ENCODE measurements around the gene KATNAL1.
"Not testable (repeated sequence)": the region's sequence is repeated elsewhere in the genome, so short reads cannot be mapped to it uniquely, and the experiment has no call there.

The KATNAL1 gene

DNA sequence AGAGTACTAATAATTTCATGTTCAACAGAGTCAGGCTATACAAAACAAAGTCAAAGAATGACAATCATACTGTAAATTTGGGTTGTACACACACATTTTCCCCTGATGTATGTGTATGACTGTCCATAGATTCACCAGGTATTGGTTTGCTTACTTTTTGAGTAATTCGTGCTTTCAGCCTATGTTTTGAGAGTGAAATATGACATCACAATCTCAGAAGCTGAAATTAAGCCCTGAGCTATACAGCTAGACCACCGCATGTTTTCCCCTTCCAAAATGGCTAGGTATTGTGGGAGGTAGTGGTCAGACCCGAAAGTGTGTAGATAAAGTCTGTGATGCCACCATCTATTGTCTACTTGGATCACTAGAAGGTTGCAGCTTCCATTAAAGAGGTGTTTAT is 102.8 kb downstream of the KATNAL1 start:
- no peak for DNase-seq

DNA sequence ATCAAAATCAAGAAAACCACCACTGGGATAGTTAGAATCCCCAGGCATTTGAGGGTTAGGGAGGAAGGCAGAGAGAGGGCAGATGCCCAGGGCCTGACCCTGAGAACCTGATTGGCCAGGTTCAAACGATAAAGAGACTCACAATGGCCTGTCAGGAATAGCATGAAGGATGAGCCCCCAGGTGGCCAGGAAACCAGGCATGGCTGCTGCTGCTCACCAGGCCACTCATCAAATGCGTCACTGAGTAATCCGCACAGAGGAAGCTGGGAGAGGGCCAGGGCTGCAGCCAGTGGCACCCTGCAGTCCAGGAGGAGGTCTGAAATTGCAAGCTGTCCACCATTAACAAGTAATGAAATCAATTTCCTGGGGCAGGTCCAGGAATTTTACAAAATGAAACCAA is 111.3 kb downstream of the KATNAL1 start:
- no peak for DNase-seq

DNA sequence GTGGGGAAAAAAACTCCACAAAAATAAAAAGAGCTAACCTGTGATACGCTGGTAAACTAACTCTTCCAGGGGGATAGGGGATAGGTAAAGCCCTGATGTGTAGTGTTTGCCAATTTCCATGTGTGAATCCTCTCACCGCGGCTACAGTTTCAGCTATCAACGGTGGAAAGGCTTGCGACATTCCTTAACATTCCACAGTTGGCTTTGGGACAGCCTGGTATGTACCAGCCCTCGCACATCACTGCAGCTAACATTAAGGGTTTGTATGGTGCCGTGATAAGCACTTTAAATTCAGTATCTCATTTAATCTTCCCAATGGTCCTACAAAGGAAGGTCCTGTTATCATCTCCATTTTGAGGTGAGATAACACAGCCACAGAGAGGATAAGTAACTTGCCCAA is 112.4 kb downstream of the KATNAL1 start:
- DNase-seq, result no peak

- DNase-seq, result no peak
These were observed 113.8 kb downstream of the KATNAL1 start for GRCh38 chr13:30193279-30194234.

- DNase-seq, result no peak
These were observed 114.8 kb downstream of the KATNAL1 start for GRCh38 chr13:30192320-30193093.

DNA sequence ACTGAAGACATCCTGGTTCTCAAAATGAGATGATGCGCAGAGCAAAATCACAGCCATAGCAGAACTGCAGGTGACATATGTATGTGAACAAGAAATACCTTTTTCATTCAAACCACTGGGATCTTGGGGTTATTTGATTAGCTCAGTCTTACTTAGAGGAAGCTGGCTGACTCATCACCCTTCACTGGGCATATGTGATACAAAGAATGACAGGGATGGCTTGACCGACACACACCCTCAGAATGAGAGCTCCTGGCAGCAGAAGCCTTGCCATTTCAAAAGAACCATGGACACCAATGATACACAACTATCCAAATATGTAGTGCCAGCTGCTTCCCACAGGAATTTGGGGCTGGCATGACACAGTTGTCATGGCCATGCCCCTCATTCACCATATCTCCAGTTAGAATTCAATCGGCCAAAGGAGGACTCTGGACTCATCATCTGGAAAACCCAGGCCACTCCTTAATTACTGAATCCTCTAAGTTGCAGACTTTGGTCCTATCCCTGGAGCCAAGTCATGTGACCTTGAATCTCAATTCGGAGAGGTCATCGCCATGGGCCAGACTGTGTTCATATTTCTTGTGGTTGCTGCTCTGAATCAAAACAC is 115.8 kb downstream of the KATNAL1 start:
- no peak for DNase-seq

GRCh38 chr13:30186634-30187415 is 120.5 kb downstream of the KATNAL1 start:
- DNase-seq, result no peak

GRCh38 chr13:30181888-30182651 is 125.3 kb downstream of the KATNAL1 start:
- DNase-seq, result no peak

DNA sequence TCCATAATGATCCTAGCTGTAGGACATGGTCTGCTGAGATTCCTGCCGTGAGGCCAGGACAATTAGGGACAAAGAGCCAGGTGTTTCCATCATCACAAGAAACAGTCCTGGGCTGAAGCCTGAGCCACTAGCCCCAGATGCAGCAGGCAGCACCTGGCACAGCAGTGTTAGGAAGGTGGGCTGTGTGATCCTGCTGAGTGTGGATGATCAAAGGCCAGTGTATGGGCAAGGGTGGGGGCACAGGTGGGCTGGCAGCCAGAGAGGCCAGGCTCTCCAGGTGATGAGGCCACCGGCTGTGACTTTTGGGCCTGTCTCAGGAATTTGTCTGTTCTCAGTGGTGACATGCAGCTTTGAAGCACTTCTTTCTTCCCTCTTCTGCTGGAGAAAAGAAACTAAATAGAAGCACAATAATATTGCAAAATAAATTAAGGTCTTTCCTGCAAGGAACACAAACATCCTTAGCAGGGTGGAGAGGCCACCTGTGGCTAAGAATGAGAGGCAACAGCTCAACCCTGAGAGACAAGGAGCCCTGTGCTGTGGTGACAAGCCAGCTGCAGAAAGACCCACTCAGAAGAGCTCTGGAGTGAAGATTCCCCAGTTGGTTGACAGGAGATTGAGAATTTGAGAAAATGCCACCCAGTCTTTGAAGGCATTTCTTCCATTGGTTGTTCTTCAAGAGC is 127.6 kb downstream of the KATNAL1 start:
- no peak for DNase-seq

- no peak for DNase-seq
These were observed 128.4 kb downstream of the KATNAL1 start for GRCh38 chr13:30178976-30179375.

GRCh38 chr13:30175166-30175565 is 132.2 kb downstream of the KATNAL1 start:
- no peak for DNase-seq

GRCh38 chr13:30174250-30174649 is 133.1 kb downstream of the KATNAL1 start:
- DNase-seq, result not testable (repeated sequence)

DNA sequence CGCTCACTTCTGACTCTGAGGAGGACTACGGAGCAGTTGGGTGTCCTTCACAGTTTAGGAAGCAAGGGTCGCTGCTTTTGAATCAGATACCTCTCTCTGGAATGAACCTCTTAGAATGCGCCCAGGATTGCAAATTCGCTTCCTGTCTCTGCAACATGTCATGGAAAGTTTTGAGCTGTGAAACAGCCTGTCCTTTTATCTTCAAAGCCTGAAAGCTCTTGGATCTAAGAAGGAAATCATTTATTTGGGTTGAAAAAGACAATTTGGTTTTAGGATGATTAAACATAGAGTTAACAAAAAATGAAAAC is 134.1 kb downstream of the KATNAL1 start:
- no peak for DNase-seq

DNA sequence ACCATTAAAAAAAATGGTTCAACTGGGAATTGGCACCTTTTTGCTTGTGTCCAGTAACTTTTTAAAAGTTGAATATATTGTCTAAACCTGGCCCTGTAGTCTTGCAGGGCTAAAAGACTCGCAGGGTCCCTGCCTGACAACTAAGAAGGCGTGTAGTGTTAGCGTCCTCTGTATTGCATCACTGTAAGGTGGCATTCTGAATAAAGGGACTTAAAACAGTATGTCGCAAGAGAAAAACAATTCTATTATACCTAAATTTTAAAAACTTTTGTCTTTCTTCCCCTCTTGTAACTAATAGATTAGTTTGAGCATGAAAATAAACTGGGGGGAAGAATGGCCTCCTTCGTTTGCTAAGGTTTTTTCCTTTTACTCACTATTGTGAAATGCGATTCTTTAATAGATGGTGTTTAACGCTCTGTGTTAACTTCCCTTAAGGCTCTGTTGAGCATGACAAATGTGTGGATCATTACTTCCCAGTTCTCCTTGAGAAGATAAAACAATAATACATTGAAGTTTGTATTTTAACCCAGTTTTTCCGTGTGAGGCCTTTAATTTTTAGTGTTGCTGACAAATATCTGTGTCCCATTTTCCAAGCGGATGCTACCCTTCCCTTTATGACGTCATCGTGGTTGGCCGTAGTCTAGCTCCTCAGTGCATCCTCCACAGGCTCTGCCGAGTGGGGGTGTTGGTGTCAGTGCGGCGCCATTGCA is 134.6 kb downstream of the KATNAL1 start:
- DNase-seq, result no peak

DNA sequence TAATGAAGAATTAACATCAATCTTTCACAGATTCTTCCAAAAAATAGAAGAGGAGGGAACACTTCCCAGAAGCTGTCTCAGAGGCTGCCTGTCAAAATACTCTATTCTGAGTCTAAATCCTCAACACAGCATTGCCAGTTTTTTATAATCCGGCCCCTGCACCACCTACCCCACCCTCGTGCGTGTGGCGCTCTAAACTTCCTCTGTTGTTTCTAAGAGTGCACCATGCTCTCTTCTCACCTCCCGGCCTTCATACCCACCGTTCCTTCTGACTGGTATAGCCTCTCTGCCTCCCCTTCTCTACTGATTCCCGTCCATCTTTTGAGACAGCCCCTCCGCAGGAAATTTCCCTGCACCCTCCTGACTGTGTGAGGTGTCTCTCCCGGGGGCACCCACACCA is 136.8 kb downstream of the KATNAL1 start:
- no peak for DNase-seq

GRCh38 chr13:30169442-30169841 is 137.9 kb downstream of the KATNAL1 start:
- DNase-seq, result no peak

GRCh38 chr13:30165796-30166195 is 141.6 kb downstream of the KATNAL1 start:
- DNase-seq, result no peak

- no peak for DNase-seq
These were observed 142.3 kb downstream of the KATNAL1 start for GRCh38 chr13:30165071-30165470.

DNA sequence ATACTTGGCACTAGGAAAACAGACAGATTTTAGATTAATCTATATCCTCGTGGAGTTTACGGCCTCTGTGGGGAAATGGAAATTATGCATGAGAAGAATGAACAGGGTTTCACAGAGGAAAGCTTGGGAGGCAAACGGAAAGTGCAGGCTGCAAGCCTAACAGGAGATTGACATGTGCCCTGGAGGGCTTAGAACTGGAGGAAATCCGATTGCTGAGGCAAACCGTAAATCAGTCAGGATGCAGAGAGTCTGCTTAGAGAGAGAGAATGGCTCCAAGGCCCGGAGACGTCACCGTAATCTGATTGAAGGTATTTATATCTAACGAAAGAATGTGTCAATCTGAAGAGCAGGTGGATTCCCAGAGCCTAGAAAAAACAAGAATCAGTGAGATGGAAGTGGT is 143.2 kb downstream of the KATNAL1 start:
- no peak for DNase-seq

GRCh38 chr13:30163441-30163840 is 143.9 kb downstream of the KATNAL1 start:
- DNase-seq, result no peak

GRCh38 chr13:30159446-30159839 is 147.9 kb downstream of the KATNAL1 start:
- peak in 1 of 5 donors; percentile 41 for DNase-seq
